Natural killer cell (primary cell): ENCODE measurements around the gene PXDC1. TPM values are rescaled to one million over a fixed set of nuclear protein-coding genes. Genes with fewer than 3 reads are reported as not detected.

ENCODE experiments used
- ATAC-seq, 3 donors: fragments of 150-1000 bp in 2 of 3; fragments of 200-7000 bp in 1 of 3; cut with Tn5 transposase; 1 replicate in 1 of 3; 2 replicates in 2 of 3; pipeline ENCODE4 v1.10.0; 2021; ENCODE audit warnings: mild to moderate bottlenecking in 2 of 3, moderate library complexity in 2 of 3
- DNase-seq, 2 donors: peaks; one replicate each; pipeline versions ENCODE4 v3.0.0 to v3.0.0-alpha.2; 2013 to 2021; ENCODE audit warnings: mixed read lengths in 1 of 2
- H3K27ac ChIP-seq: one replicate; pipeline ENCODE4 v1.5.1; 2013; ENCODE audit warnings: mild to moderate bottlenecking, low read length
- H3K27me3 ChIP-seq: one replicate; pipeline ENCODE4 v1.6.1; 2013; ENCODE audit warnings: low read length; ENCODE audit not compliant: control insufficient read depth, insufficient read depth
- H3K36me3 ChIP-seq: one replicate; pipeline ENCODE4 v1.6.1; 2013; ENCODE audit warnings: low read length; ENCODE audit not compliant: control insufficient read depth, insufficient read depth
- H3K4me1 ChIP-seq: one replicate; pipeline ENCODE4 v1.6.1; 2013; ENCODE audit warnings: low read length; ENCODE audit not compliant: control insufficient read depth, insufficient read depth
- H3K4me3 ChIP-seq: one replicate; pipeline ENCODE4 v1.5.1; 2013; ENCODE audit warnings: low read length
- H3K9me3 ChIP-seq: one replicate; pipeline ENCODE4 v1.6.1; 2013; ENCODE audit warnings: low read length; ENCODE audit not compliant: control insufficient read depth, insufficient read depth
- H3K27ac Mint-ChIP-seq, 2 donors: one replicate each; pipeline ENCODE4 v1.8.0; 2022; ENCODE audit warnings: mild to moderate bottlenecking in 2 of 2, mixed read lengths in 2 of 2, moderate library complexity in 1 of 2
- H3K27me3 Mint-ChIP-seq, 2 donors: one replicate each; pipeline ENCODE4 v1.8.0; 2022; ENCODE audit warnings: low read depth in 2 of 2, mixed read lengths in 2 of 2
- H3K36me3 Mint-ChIP-seq: one replicate; pipeline ENCODE4 v1.8.0; 2022; ENCODE audit warnings: mixed read lengths
- H3K4me1 Mint-ChIP-seq, 2 donors: one replicate each; pipeline ENCODE4 v1.8.0; 2022; ENCODE audit warnings: mixed read lengths in 2 of 2
- H3K4me3 Mint-ChIP-seq: one replicate; pipeline ENCODE4 v1.8.0; 2022; ENCODE audit warnings: mild to moderate bottlenecking, moderate library complexity, mixed read lengths
- H3K9me3 Mint-ChIP-seq, 2 donors: one replicate each; pipeline ENCODE4 v1.8.0; 2022; ENCODE audit warnings: mixed read lengths in 2 of 2
- CTCF ChIP-seq: fragments of 200-600 bp; IDR thresholded peaks from one replicate; pipeline ENCODE4 v1.8.0; 2022; ENCODE audit warnings: antibody characterized with exemption
- WGBS: methylation state at CpG from one replicate; pipeline ENCODE4 v1.1.7; 2013; ENCODE audit warnings: missing lambda C conversion rate; ENCODE audit not compliant: insufficient coverage; 5-methylcytosine and 5-hydroxymethylcytosine counted together
- intact Hi-C: fragments of 100-400 bp; cut with micrococcal nuclease; formaldehyde crosslinking; loops from one replicate; pipeline ENCODE4 v1.14.2; 2022
- total RNA-seq, 4 donors: library from RNA; stranded (reverse); fragments of 120-200 nt in 1 of 4; gene quantifications; one replicate each; pipeline versions ENCODE4 v1.2.3 to v1.2.4, GENCODE V29; 2013 to 2022

Gene PXDC1
- total RNA-seq, 3 donors from 2014 or later (not counting 1 experiment from before 2014, with no cell fraction given): 0.28 TPM; not detected in 1

GRCh38 chr6:3791526-3792203, 40.2 kb upstream of the PXDC1 start:
- no peak overlapping the region for H3K27ac Mint-ChIP-seq

DNA sequence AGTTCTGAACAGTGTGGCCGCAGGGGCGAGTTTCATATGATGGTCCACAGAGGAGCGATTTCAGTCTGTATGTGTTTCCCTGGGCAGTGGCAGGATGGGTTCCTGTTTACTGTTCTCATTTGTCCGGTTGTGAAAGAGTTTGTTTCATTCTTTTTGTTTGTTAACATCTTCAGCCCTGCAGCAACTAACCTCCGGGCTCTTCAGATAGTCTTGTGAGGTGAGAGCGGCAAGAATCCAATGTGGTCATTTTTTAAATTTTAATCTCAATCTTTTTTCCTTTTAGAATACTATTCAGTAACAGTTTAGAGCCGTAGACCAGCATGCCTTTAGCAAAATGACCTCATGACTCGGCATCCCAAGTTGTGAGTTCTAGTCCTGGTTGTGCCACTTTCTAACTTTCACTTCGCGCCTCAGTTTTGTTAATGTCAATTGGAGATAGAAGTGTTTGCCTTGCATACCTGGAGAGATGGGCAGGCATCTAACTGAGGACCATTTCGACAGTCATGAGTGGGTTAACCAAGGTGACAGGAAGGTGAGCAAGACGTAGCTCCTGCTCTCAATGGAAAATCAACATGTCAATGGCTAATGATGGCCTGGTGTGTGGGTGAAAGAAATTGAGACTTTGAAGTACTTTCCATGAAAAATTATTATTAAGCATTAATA, 38.5 kb upstream of the PXDC1 start:
- Mint-ChIP-seq H3K27ac (no peak overlapping the region), H3K9me3 (no peaks in the 10 kb centered on the region), H3K27me3 (no peaks in the 10 kb centered on the region), H3K4me1 (no peaks in the 10 kb centered on the region), H3K36me3 (no peaks in the 10 kb centered on the region), H3K4me3 (no peak overlapping the region)
- Histone ChIP-seq H3K9me3 (no peaks in the 10 kb centered on the region), H3K27me3 (no peaks in the 10 kb centered on the region), H3K36me3 (no peaks in the 10 kb centered on the region), H3K4me3 (no peak overlapping the region), H3K27ac (no peak overlapping the region), H3K4me1 (no peaks in the 10 kb centered on the region)
- 95% methylated on average over 12 of the region's 12 CpGs for WGBS
- intact Hi-C loops: no loop called here
- DNase-seq: no peak
- ATAC-seq: no peak
- no peak for TF ChIP-seq CTCF

More at GRCh38 chr6:3791526-3792203, 40.2 kb upstream of the PXDC1 start:
- H3K27me3 ChIP-seq: no peaks in the 10 kb centered on the region
- H3K9me3 ChIP-seq: no peaks in the 10 kb centered on the region
- no peaks in the 10 kb centered on the region for H3K4me1 ChIP-seq
- Mint-ChIP-seq H3K4me3 (no peak overlapping the region), H3K9me3 (no peaks in the 10 kb centered on the region), H3K27me3 (peaks cover 0 to 1% of the 10 kb centered on the region in 2 donors), H3K4me1 (no peaks in the 10 kb centered on the region), H3K36me3 (no peaks in the 10 kb centered on the region)
- WGBS: 70% methylated on average over 5 of the region's 8 CpGs
- no peak overlapping the region for H3K27ac ChIP-seq
- no peak overlapping the region for H3K4me3 ChIP-seq
- no peak for TF ChIP-seq CTCF
- intact Hi-C loops: no loop called here
- H3K36me3 ChIP-seq: no peaks in the 10 kb centered on the region
- no peak for DNase-seq
- no peak for ATAC-seq

- Mint-ChIP-seq H3K27ac (no peak overlapping the region), H3K36me3 (no peaks in the 10 kb centered on the region), H3K9me3 (no peaks in the 10 kb centered on the region), H3K4me1 (no peaks in the 10 kb centered on the region), H3K27me3 (no peaks in the 10 kb centered on the region), H3K4me3 (no peak overlapping the region)
- no peaks in the 10 kb centered on the region for H3K9me3 ChIP-seq
- H3K36me3 ChIP-seq: no peaks in the 10 kb centered on the region
- intact Hi-C loops: no loop called here
- TF ChIP-seq CTCF: no peak
- WGBS: 94% methylated on average over 12 of the region's 13 CpGs
- DNase-seq (no peak), ATAC-seq (no peak)
- H3K4me1 ChIP-seq: no peaks in the 10 kb centered on the region
- no peak overlapping the region for H3K27ac ChIP-seq
- no peaks in the 10 kb centered on the region for H3K27me3 ChIP-seq
- H3K4me3 ChIP-seq: no peak overlapping the region
Measured at GRCh38 chr6:3789018-3789895, 37.7 kb upstream of the PXDC1 start.
